Panc1 (cell line): ENCODE results near the gene CITED4.

Experiments
- CTCF ChIP-seq: fragments of 450-650 bp; IDR thresholded peaks from 2 replicates; pipeline ENCODE4 v1.5.1; 2017; ENCODE audit warnings: mild to moderate bottlenecking
- POLR2AphosphoS5 ChIP-seq: IDR thresholded peaks from 2 replicates; pipeline ENCODE4 v1.6.1; 2012; ENCODE audit warnings: mild to moderate bottlenecking, low read depth, low read length, moderate library complexity

- TF ChIP-seq CTCF (peak; percentile 72), POLR2AphosphoS5 (no peak)
These were observed 6.7 kb downstream of the CITED4 start for GRCh38 chr1:40855513-40855912.
